DND-41 (cell line): ENCODE results near the gene CLRN3.

Experiments used
- EZH2 ChIP-seq: IDR thresholded peaks from 3 replicates; pipeline ENCODE4 v1.6.1; 2012; ENCODE audit warnings: borderline replicate concordance, low read depth, mild to moderate bottlenecking, moderate library complexity, low read length, inconsistent platforms; ENCODE audit not compliant: severe bottlenecking
- TF ChIP-seq, protein P1 (sequence below): IDR thresholded peaks from 2 replicates; pipeline ENCODE4 v1.5.1; 2012; ENCODE audit warnings: borderline replicate concordance, low read length, moderate library complexity, mild to moderate bottlenecking; ENCODE audit not compliant: poor library complexity, severe bottlenecking; ENCODE audit errors: extremely low read depth

DNA sequence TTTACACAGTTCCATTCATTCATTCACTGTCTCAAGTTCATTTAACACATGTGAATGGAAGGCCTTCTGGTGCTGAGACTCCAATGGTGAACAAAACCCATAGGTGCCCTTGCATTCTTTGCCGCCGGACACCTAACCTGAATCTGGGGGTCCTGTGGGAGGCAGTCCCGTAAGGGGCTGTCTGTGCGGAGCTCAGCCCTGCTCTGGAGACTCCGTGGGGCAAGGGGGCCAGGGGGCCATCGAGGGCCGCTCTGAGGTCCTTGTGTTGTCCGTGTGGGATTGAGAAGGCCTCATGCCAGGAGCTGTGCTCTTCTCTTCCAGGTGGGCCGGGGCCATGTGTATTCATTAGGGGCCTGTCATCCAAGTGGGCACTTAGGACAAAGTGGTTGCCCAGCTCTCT, 29.5 kb upstream of the CLRN3 start:
- TF ChIP-seq, protein P1, sequence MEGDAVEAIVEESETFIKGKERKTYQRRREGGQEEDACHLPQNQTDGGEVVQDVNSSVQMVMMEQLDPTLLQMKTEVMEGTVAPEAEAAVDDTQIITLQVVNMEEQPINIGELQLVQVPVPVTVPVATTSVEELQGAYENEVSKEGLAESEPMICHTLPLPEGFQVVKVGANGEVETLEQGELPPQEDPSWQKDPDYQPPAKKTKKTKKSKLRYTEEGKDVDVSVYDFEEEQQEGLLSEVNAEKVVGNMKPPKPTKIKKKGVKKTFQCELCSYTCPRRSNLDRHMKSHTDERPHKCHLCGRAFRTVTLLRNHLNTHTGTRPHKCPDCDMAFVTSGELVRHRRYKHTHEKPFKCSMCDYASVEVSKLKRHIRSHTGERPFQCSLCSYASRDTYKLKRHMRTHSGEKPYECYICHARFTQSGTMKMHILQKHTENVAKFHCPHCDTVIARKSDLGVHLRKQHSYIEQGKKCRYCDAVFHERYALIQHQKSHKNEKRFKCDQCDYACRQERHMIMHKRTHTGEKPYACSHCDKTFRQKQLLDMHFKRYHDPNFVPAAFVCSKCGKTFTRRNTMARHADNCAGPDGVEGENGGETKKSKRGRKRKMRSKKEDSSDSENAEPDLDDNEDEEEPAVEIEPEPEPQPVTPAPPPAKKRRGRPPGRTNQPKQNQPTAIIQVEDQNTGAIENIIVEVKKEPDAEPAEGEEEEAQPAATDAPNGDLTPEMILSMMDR = no peak
- no peak for TF ChIP-seq EZH2
